ENCODE results near the gene NUCKS1.

DNA sequence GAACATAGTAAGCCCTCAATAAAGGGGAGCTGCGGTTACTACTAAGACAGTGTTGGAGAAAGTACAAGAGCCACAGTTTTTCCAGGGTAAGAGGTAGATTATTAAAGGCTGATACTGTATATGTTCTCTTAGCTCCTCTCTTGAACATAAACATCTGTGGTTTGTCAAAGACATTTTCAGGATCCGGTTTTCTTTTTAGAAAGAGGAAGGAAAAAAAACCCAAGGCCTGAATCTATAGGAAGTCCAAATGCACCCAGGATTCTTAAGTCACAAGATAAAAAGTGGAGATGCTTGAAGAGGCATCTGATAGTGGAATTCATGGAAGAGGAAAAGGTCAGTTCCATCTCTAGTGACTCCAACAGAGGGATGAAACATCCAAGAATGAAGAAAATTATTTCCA lies 45.1 kb downstream of the NUCKS1 start:
- TF ChIP-seq, protein P1, sequence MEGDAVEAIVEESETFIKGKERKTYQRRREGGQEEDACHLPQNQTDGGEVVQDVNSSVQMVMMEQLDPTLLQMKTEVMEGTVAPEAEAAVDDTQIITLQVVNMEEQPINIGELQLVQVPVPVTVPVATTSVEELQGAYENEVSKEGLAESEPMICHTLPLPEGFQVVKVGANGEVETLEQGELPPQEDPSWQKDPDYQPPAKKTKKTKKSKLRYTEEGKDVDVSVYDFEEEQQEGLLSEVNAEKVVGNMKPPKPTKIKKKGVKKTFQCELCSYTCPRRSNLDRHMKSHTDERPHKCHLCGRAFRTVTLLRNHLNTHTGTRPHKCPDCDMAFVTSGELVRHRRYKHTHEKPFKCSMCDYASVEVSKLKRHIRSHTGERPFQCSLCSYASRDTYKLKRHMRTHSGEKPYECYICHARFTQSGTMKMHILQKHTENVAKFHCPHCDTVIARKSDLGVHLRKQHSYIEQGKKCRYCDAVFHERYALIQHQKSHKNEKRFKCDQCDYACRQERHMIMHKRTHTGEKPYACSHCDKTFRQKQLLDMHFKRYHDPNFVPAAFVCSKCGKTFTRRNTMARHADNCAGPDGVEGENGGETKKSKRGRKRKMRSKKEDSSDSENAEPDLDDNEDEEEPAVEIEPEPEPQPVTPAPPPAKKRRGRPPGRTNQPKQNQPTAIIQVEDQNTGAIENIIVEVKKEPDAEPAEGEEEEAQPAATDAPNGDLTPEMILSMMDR (conservative IDR thresholded peaks at IDR 0.05; ENCODE audit: low read length): no peak
- no peak for TF ChIP-seq EZH2phosphoT487 (IDR thresholded peaks at IDR 0.05; ENCODE audit: borderline replicate concordance)
